ENCODE measurements around the gene PIKFYVE. TPM values are rescaled to one million over a fixed set of nuclear protein-coding genes. Genes with fewer than 3 reads are reported as not detected.
"Not testable (repeated sequence)": the region's sequence is repeated elsewhere in the genome, so short reads cannot be mapped to it uniquely, and the experiment has no call there.

PIKFYVE gene
- total and polyA plus RNA-seq, 9 donors = 10.6 to 26.6 (median 15.4) TPM

- no peak overlapping the region for H3K4me3 ChIP-seq (ENCODE audit: low read length)
- no peaks in the 10 kb centered on the region for H3K9me3 ChIP-seq (replicated peaks; ENCODE audit: control insufficient read depth, low read depth, low read length)
- no peak for DNase-seq
- H3K4me1 ChIP-seq (ENCODE audit: control insufficient read depth, insufficient read depth, low read length) = no peaks in the 10 kb centered on the region
- H3K36me3 ChIP-seq (ENCODE audit: control insufficient read depth, insufficient read depth, low read length) = no peaks in the 10 kb centered on the region
- H3K27me3 ChIP-seq (ENCODE audit: control insufficient read depth, insufficient read depth, low read length) = no peaks in the 10 kb centered on the region
- no peak overlapping the region for H3K27ac ChIP-seq (ENCODE audit: low read length)
- 100% methylated on average over 1 of the region's 1 CpG for WGBS (ENCODE audit: insufficient coverage)
Measured at GRCh38 chr2:208371634-208371935, 105.5 kb downstream of the PIKFYVE start.

- no peaks in the 10 kb centered on the region for H3K9me3 ChIP-seq (replicated peaks; ENCODE audit: control insufficient read depth, low read depth, low read length)
- DNase-seq = peak; percentile 71
- no peak overlapping the region for H3K27ac ChIP-seq (ENCODE audit: low read length)
- no peaks in the 10 kb centered on the region for H3K36me3 ChIP-seq (ENCODE audit: control insufficient read depth, insufficient read depth, low read length)
- no CpG with 5 or more reads among the region's 2 CpGs for WGBS (ENCODE audit: insufficient coverage)
- no peaks in the 10 kb centered on the region for H3K4me1 ChIP-seq (ENCODE audit: control insufficient read depth, insufficient read depth, low read length)
- H3K27me3 ChIP-seq (ENCODE audit: control insufficient read depth, insufficient read depth, low read length) = no peaks in the 10 kb centered on the region
- no peak overlapping the region for H3K4me3 ChIP-seq (ENCODE audit: low read length)
Measured at GRCh38 chr2:208373460-208374089, 107.5 kb downstream of the PIKFYVE start.

- Histone ChIP-seq H3K27ac (ENCODE audit: low read length) (no peak overlapping the region), H3K4me3 (ENCODE audit: low read length) (no peak overlapping the region), H3K36me3 (ENCODE audit: control insufficient read depth, insufficient read depth, low read length) (no peaks in the 10 kb centered on the region), H3K27me3 (ENCODE audit: control insufficient read depth, insufficient read depth, low read length) (no peaks in the 10 kb centered on the region), H3K9me3 (replicated peaks; ENCODE audit: control insufficient read depth, low read depth, low read length) (no peaks in the 10 kb centered on the region), H3K4me1 (ENCODE audit: control insufficient read depth, insufficient read depth, low read length) (no peaks in the 10 kb centered on the region)
- no peak for DNase-seq
- WGBS (ENCODE audit: insufficient coverage) = no CpG with 5 or more reads among the region's 1 CpG
Measured at GRCh38 chr2:208375491-208376068, 109.5 kb downstream of the PIKFYVE start.

- not testable (repeated sequence) for DNase-seq; H3K4me3 ChIP-seq (ENCODE audit: low read length); H3K4me1 ChIP-seq (ENCODE audit: control insufficient read depth, insufficient read depth, low read length); H3K27me3 ChIP-seq (ENCODE audit: control insufficient read depth, insufficient read depth, low read length); H3K9me3 ChIP-seq (replicated peaks; ENCODE audit: control insufficient read depth, low read depth, low read length); H3K36me3 ChIP-seq (ENCODE audit: control insufficient read depth, insufficient read depth, low read length); H3K27ac ChIP-seq (ENCODE audit: low read length)
- WGBS (ENCODE audit: insufficient coverage) = no CpG with 5 or more reads among the region's 40 CpGs
Measured at GRCh38 chr2:208377344-208377860, 111.3 kb downstream of the PIKFYVE start.

- WGBS (ENCODE audit: insufficient coverage) = no CpG with 5 or more reads among the region's 3 CpGs
- no peak overlapping the region for H3K4me3 ChIP-seq (ENCODE audit: low read length)
- H3K27me3 ChIP-seq (ENCODE audit: control insufficient read depth, insufficient read depth, low read length) = no peaks in the 10 kb centered on the region
- no peak overlapping the region for H3K27ac ChIP-seq (ENCODE audit: low read length)
- H3K9me3 ChIP-seq (replicated peaks; ENCODE audit: control insufficient read depth, low read depth, low read length) = no peaks in the 10 kb centered on the region
- no peak for DNase-seq
- no peaks in the 10 kb centered on the region for H3K36me3 ChIP-seq (ENCODE audit: control insufficient read depth, insufficient read depth, low read length)
- H3K4me1 ChIP-seq (ENCODE audit: control insufficient read depth, insufficient read depth, low read length) = no peaks in the 10 kb centered on the region
Measured at GRCh38 chr2:208379192-208379591, 113.1 kb downstream of the PIKFYVE start.

- H3K27ac ChIP-seq (ENCODE audit: low read length) = no peak overlapping the region
Measured at GRCh38 chr2:208384637-208385036, 118.6 kb downstream of the PIKFYVE start.

GRCh38 chr2:208386541-208386940 is 120.5 kb downstream of the PIKFYVE start:
- Histone ChIP-seq H3K4me3 (ENCODE audit: low read length) (no peak overlapping the region), H3K27me3 (ENCODE audit: control insufficient read depth, insufficient read depth, low read length) (no peaks in the 10 kb centered on the region), H3K9me3 (replicated peaks; ENCODE audit: control insufficient read depth, low read depth, low read length) (no peaks in the 10 kb centered on the region), H3K36me3 (ENCODE audit: control insufficient read depth, insufficient read depth, low read length) (no peaks in the 10 kb centered on the region), H3K27ac (ENCODE audit: low read length) (no peak overlapping the region), H3K4me1 (ENCODE audit: control insufficient read depth, insufficient read depth, low read length) (no peaks in the 10 kb centered on the region)
- no CpG with 5 or more reads among the region's 2 CpGs for WGBS (ENCODE audit: insufficient coverage)
- no peak for DNase-seq

More at GRCh38 chr2:208384637-208385036, 118.6 kb downstream of the PIKFYVE start:
- 65% methylated on average over 2 of the region's 4 CpGs for WGBS (ENCODE audit: insufficient coverage)
- no peak for DNase-seq
- Histone ChIP-seq H3K4me1 (ENCODE audit: control insufficient read depth, insufficient read depth, low read length) (no peaks in the 10 kb centered on the region), H3K27me3 (ENCODE audit: control insufficient read depth, insufficient read depth, low read length) (no peaks in the 10 kb centered on the region), H3K9me3 (replicated peaks; ENCODE audit: control insufficient read depth, low read depth, low read length) (no peaks in the 10 kb centered on the region), H3K36me3 (ENCODE audit: control insufficient read depth, insufficient read depth, low read length) (no peaks in the 10 kb centered on the region), H3K4me3 (ENCODE audit: low read length) (no peak overlapping the region)

GRCh38 chr2:208389940-208390339 is 123.9 kb downstream of the PIKFYVE start:
- peaks cover 16% of the 10 kb centered on the region for H3K9me3 ChIP-seq (replicated peaks; ENCODE audit: control insufficient read depth, low read depth, low read length)
- H3K36me3 ChIP-seq (ENCODE audit: control insufficient read depth, insufficient read depth, low read length) = no peaks in the 10 kb centered on the region
- no peak for DNase-seq
- no peaks in the 10 kb centered on the region for H3K4me1 ChIP-seq (ENCODE audit: control insufficient read depth, insufficient read depth, low read length)
- H3K4me3 ChIP-seq (ENCODE audit: low read length) = no peak overlapping the region
- no peaks in the 10 kb centered on the region for H3K27me3 ChIP-seq (ENCODE audit: control insufficient read depth, insufficient read depth, low read length)
- 100% methylated on average over 1 of the region's 3 CpGs for WGBS (ENCODE audit: insufficient coverage)
- H3K27ac ChIP-seq (ENCODE audit: low read length) = no peak overlapping the region

GRCh38 chr2:208392300-208392699 is 126.2 kb downstream of the PIKFYVE start:
- WGBS (ENCODE audit: insufficient coverage) = no CpG with 5 or more reads among the region's 3 CpGs
- H3K4me1 ChIP-seq (ENCODE audit: control insufficient read depth, insufficient read depth, low read length) = no peaks in the 10 kb centered on the region
- H3K4me3 ChIP-seq (ENCODE audit: low read length) = no peak overlapping the region
- no peaks in the 10 kb centered on the region for H3K27me3 ChIP-seq (ENCODE audit: control insufficient read depth, insufficient read depth, low read length)
- no peaks in the 10 kb centered on the region for H3K36me3 ChIP-seq (ENCODE audit: control insufficient read depth, insufficient read depth, low read length)
- DNase-seq = no peak
- no peak overlapping the region for H3K27ac ChIP-seq (ENCODE audit: low read length)
- peaks cover 19% of the 10 kb centered on the region for H3K9me3 ChIP-seq (replicated peaks; ENCODE audit: control insufficient read depth, low read depth, low read length)

- not testable (repeated sequence) for H3K36me3 ChIP-seq (ENCODE audit: control insufficient read depth, insufficient read depth, low read length); H3K27ac ChIP-seq (ENCODE audit: low read length); DNase-seq; H3K27me3 ChIP-seq (ENCODE audit: control insufficient read depth, insufficient read depth, low read length); H3K4me1 ChIP-seq (ENCODE audit: control insufficient read depth, insufficient read depth, low read length); H3K4me3 ChIP-seq (ENCODE audit: low read length)
- H3K9me3 ChIP-seq (replicated peaks; ENCODE audit: control insufficient read depth, low read depth, low read length) = peaks cover 19% of the 10 kb centered on the region
- no CpG with 5 or more reads among the region's 4 CpGs for whole genome bisulfite sequencing (ENCODE audit: insufficient coverage)
Measured at GRCh38 chr2:208396796-208397195, 130.7 kb downstream of the PIKFYVE start.

All from muscle of leg (tissue), 11 donors.